K562 (cell line): ENCODE data around the gene NTM. TPM values are rescaled to one million over a fixed set of nuclear protein-coding genes. Genes with fewer than 3 reads are reported as not detected.

ENCODE experiments used
- ATAC-seq: fragments of 200-7000 bp; cut with Tn5 transposase; 3 replicates; pipeline ENCODE4 v1.9.1; 2020; ENCODE audit warnings: moderate library complexity
- BruUV-seq: library from RNA; stranded (reverse); fragments of 400-500 nt; replicated peaks from 2 replicates; lab custom pipeline; 2021; lab: Mats Ljungman, UMichigan
- CTCF ChIA-PET: fragments of 300-600 bp; formaldehyde crosslinking; extraction: SDS; loops from one replicate; lab custom pipeline; 2021; ENCODE audit warnings: low intra/inter-chr PET ratio; lab: Yijun Ruan, JAX
- POLR2A ChIA-PET: fragments of 300-600, 350-650 bp; sonication (Branson Sonifier 250); formaldehyde crosslinking; extraction: SDS; loops from one replicate; lab custom pipeline; 2021; ENCODE audit warnings: antibody characterized with exemption, inconsistent platforms; lab: Yijun Ruan, JAX
- DNase-seq, 4 experiments: peaks; one replicate each; pipeline versions ENCODE4 v3.0.0 to v3.0.0-alpha.2; 2011 to 2018; ENCODE audit warnings: low spot score in 3 of 4, mixed read lengths in 3 of 4; ENCODE audit errors: extremely low read depth in 1 of 4
- FAIRE-seq: peaks from 2 replicates; lab custom pipeline; 2011; peaks lifted over from hg19 to GRCh38; lab: Jason Lieb, UNC
- H2AFZ ChIP-seq: 2 replicates; pipeline ENCODE4 v1.6.0; 2011; ENCODE audit warnings: low read depth, low read length, control low read depth, inconsistent platforms
- H3K27ac ChIP-seq: fragments of 200-600 bp; 3 replicates; pipeline ENCODE4 v1.8.0; 2011; ENCODE audit warnings: low read depth, mild to moderate bottlenecking, control low read depth, inconsistent platforms, low read length, moderate library complexity, mixed read lengths; ENCODE audit errors: extremely low read depth
- H3K27me3 ChIP-seq, 2 experiments: fragments of 300-600 bp in 1 of 2; 2 replicates in 1 of 2; 3 replicates in 1 of 2; pipeline versions ENCODE4 v1.6.0 to v1.8.0; 2011; ENCODE audit warnings: inconsistent platforms in 2 of 2, low read length in 2 of 2, mild to moderate bottlenecking in 1 of 2, mixed read lengths in 1 of 2, moderate library complexity in 1 of 2; ENCODE audit not compliant: control insufficient read depth in 2 of 2, insufficient read depth in 2 of 2
- H3K36me3 ChIP-seq: fragments of 300-600 bp; 3 replicates; pipeline ENCODE4 v1.8.0; 2011; ENCODE audit warnings: mild to moderate bottlenecking, low read length, inconsistent platforms; ENCODE audit not compliant: control insufficient read depth, insufficient read depth
- H3K4me1 ChIP-seq, 2 experiments: fragments of 200-600 bp in 1 of 2; replicated peaks in 1 of 2; 2 replicates in 1 of 2; 3 replicates in 1 of 2; pipeline versions ENCODE4 v1.5.1 to v1.8.0; 2011; ENCODE audit warnings: inconsistent platforms in 2 of 2, low read length in 2 of 2, mild to moderate bottlenecking in 1 of 2, mixed read lengths in 1 of 2, moderate library complexity in 1 of 2; ENCODE audit not compliant: control insufficient read depth in 2 of 2, insufficient read depth in 2 of 2
- H3K4me2 ChIP-seq: 2 replicates; pipeline ENCODE4 v1.6.1; 2011; ENCODE audit warnings: low read length, control low read depth, inconsistent platforms, mixed read lengths; ENCODE audit not compliant: insufficient read depth
- H3K4me3 ChIP-seq: fragments of 200-600 bp; sonication (generic), shearing (Covaris generic); 2 replicates; pipeline ENCODE4 v1.5.1; 2016; ENCODE audit warnings: control low read depth, inconsistent platforms
- H3K79me2 ChIP-seq: fragments of 200-600 bp; 3 replicates; pipeline ENCODE4 v1.8.0; 2011; ENCODE audit warnings: low read length, inconsistent platforms; ENCODE audit not compliant: control insufficient read depth, insufficient read depth
- H3K9ac ChIP-seq, 2 experiments: 2 replicates each; pipeline versions ENCODE4 v1.6.0 to v1.6.1; 2011; ENCODE audit warnings: low read depth in 2 of 2, low read length in 2 of 2, control low read depth in 1 of 2, inconsistent platforms in 1 of 2, mild to moderate bottlenecking in 1 of 2, mixed read lengths in 1 of 2; ENCODE audit not compliant: insufficient read depth in 1 of 2
- H3K9me1 ChIP-seq: one replicate; pipeline ENCODE4 v1.6.0; 2011; ENCODE audit warnings: inconsistent platforms, mild to moderate bottlenecking, low read length, moderate library complexity; ENCODE audit not compliant: control insufficient read depth, insufficient read depth
- H3K9me3 ChIP-seq: replicated peaks from 2 replicates; pipeline ENCODE4 v1.5.1; 2011; ENCODE audit warnings: low read depth, low read length, inconsistent platforms; ENCODE audit not compliant: control insufficient read depth, insufficient read depth
- H4K20me1 ChIP-seq: replicated peaks from 2 replicates; pipeline ENCODE4 v1.6.1; 2011; ENCODE audit warnings: low read length, inconsistent platforms, mixed read lengths; ENCODE audit not compliant: control insufficient read depth, insufficient read depth
- CBX5 ChIP-seq: IDR thresholded peaks from 2 replicates; pipeline ENCODE4 v1.6.1; 2014; ENCODE audit warnings: low read depth, borderline replicate concordance
- MAZ ChIP-seq, 2 experiments: fragments of 450-650 bp in 1 of 2; sonication (generic) in 1 of 2; formaldehyde crosslinking; IDR thresholded peaks in 1 of 2; conservative IDR thresholded peaks in 1 of 2; 2 replicates each; pipeline versions ENCODE4 v1.4.0 to v1.5.0; 2020; ENCODE audit warnings: mild to moderate bottlenecking in 1 of 2, missing genetic modification reagents in 1 of 2
- NR2F6 ChIP-seq: fragments of 450-650 bp; formaldehyde crosslinking; IDR thresholded peaks from 2 replicates; pipeline ENCODE4 v1.4.0; 2020; ENCODE audit warnings: mild to moderate bottlenecking
- OTX1 ChIP-seq: fragments of 450-650 bp; formaldehyde crosslinking; IDR thresholded peaks from 2 replicates; pipeline ENCODE4 v1.4.0; 2022; ENCODE audit warnings: mild to moderate bottlenecking
- SAFB ChIP-seq: fragments of 200-400 bp; formaldehyde crosslinking; IDR thresholded peaks from 2 replicates; pipeline ENCODE4 v1.6.1; 2017; ENCODE audit warnings: low read depth, low read length, borderline replicate concordance
- SMAD4 ChIP-seq: fragments of 250-450 bp; sonication (Bioruptor Pico); conservative IDR thresholded peaks from 2 replicates; pipeline ENCODE4 v1.8.0; 2021; ENCODE audit warnings: inconsistent platforms, mild to moderate bottlenecking, moderate library complexity
- SOX6 ChIP-seq: fragments of 450-650 bp; IDR thresholded peaks from 2 replicates; pipeline ENCODE4 v1.6.1; 2014; ENCODE audit warnings: mild to moderate bottlenecking
- SRSF1 ChIP-seq: fragments of 200-400 bp; formaldehyde crosslinking; IDR thresholded peaks from 2 replicates; pipeline ENCODE4 v1.6.1; 2017; ENCODE audit warnings: mild to moderate bottlenecking, low read depth, low read length, moderate library complexity
- U2AF2 ChIP-seq: fragments of 200-400 bp; formaldehyde crosslinking; optimal IDR thresholded peaks from 2 replicates; pipeline ENCODE3; 2017; ENCODE audit warnings: low read depth, mild to moderate bottlenecking, low read length
- XRCC4 ChIP-seq: IDR thresholded peaks from one replicate; pipeline ENCODE4 v1.6.1; 2011; ENCODE audit not compliant: insufficient read depth, insufficient read length; ENCODE audit errors: extremely low read depth
- ZFPM2 ChIP-seq: fragments of 250-450 bp; sonication (Bioruptor Pico); IDR thresholded peaks from 2 replicates; pipeline ENCODE4 v1.5.1; 2022; ENCODE audit warnings: mild to moderate bottlenecking
- ZNF561 ChIP-seq: fragments of 450-650 bp; formaldehyde crosslinking; conservative IDR thresholded peaks from 2 replicates; pipeline ENCODE4 v1.4.0; 2020; ENCODE audit warnings: mild to moderate bottlenecking, moderate library complexity
- ZNF586 ChIP-seq: fragments of 450-650 bp; formaldehyde crosslinking; conservative IDR thresholded peaks from 2 replicates; pipeline ENCODE4 v1.4.0; 2020; ENCODE audit warnings: mild to moderate bottlenecking, moderate library complexity
- WGBS: fragments of 100-300 bp; shearing (Covaris generic); methylation state at CpG from one replicate; pipeline ENCODE4 v1.1.6; 2016; ENCODE audit warnings: low coverage, mixed read lengths; ENCODE audit not compliant: insufficient coverage; ENCODE audit errors: missing lambda C conversion rate; 5-methylcytosine and 5-hydroxymethylcytosine counted together
- in situ Hi-C: fragments of 300-500 bp; cut with MboI; formaldehyde crosslinking; loops from 4 replicates; pipeline ENCODE4 v1.15.0; 2018; ENCODE audit warnings: inconsistent platforms, mixed read lengths
- intact Hi-C: fragments of 100-400 bp; cut with micrococcal nuclease; formaldehyde crosslinking; loops from 2 replicates; pipeline ENCODE4 v1.14.2; 2022
- polyA plus RNA-seq, 8 experiments: library from polyadenylated mRNA; depleted of rRNA in 4 of 8; stranded (reverse) in 5 of 8; unstranded in 3 of 8; fragments of >200 nt; fragmentation: Nextera tagmentation in 2 of 8; fragmentation: Illumina TruSeq in 1 of 8; extraction: Ambion mirVana in 2 of 8; extraction: Trizol in 1 of 8; gene quantifications; 2 replicates each; pipeline versions ENCODE4 v1.2.1 to v1.2.3, GENCODE V29; 2011 to 2014; ENCODE audit warnings: inconsistent platforms in 1 of 8, missing spikeins in 1 of 8
- total RNA-seq, 7 experiments: library from RNA; depleted of rRNA in 6 of 7; stranded (reverse); fragments of >200 nt in 6 of 7; fragmentation: Illumina TruSeq in 2 of 7; extraction: Trizol in 2 of 7; gene quantifications; 2 replicates each; pipeline versions ENCODE4 v1.2.1 to v1.2.3, GENCODE V29; 2011 to 2021; ENCODE audit warnings: low replicate concordance in 1 of 7
- TF ChIP-seq, protein P1 (sequence below): fragments of 250-450 bp; sonication (Bioruptor Pico); IDR thresholded peaks from 2 replicates; pipeline ENCODE4 v1.6.1; 2021; ENCODE audit warnings: mild to moderate bottlenecking
- TF ChIP-seq, protein P2 (sequence below): fragments of 250-450 bp; sonication (Bioruptor Pico); IDR thresholded peaks from 2 replicates; pipeline ENCODE4 v1.5.0; 2021
- TF ChIP-seq, protein P3 (sequence below): fragments of 250-450 bp; sonication (Bioruptor Pico); IDR thresholded peaks from 2 replicates; pipeline ENCODE4 v1.9.0; 2021; ENCODE audit warnings: mild to moderate bottlenecking, inconsistent platforms

Gene NTM
- total and polyA plus RNA-seq, 9 of the 15 experiments (the other 6 are each of a cell fraction or from before 2014, with no cell fraction given): not detected

DNA sequence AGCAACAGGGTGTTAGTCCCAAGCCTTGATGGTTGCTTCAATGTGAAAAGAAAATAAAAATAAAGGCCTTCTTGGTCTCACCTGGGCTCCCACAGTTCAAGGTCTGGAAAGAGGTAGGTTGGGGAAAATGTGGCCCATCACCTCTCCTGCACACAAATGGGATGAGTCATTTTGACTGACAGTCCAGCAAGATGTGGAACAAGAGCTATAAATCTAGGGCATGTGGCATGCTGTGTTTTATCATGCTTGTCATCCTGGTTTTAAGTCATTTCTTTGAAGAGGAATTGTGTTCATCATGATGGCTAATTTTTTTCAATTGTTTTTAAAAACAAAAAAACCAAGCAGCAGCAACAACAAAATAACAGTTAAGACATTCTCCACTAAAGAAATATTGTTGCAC is 503.7 kb downstream of the NTM start:
- in situ Hi-C loops: no loop called here
- CTCF ChIA-PET: no interaction called here
- no peaks in the 10 kb centered on the region for H3K4me1 ChIP-seq
- no peak for TF ChIP-seq OTX1 (CRISPR knock-in tag)
- no peak for TF ChIP-seq ZFPM2
- no peak for TF ChIP-seq ZNF561
- TF ChIP-seq, protein P1, sequence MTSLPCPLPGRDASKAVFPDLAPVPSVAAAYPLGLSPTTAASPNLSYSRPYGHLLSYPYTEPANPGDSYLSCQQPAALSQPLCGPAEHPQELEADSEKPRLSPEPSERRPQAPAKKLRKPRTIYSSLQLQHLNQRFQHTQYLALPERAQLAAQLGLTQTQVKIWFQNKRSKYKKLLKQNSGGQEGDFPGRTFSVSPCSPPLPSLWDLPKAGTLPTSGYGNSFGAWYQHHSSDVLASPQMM (CRISPR knock-in tag): no peak
- TF ChIP-seq, all 486 proteins: peak for 0
- Histone ChIP-seq H3K79me2 (no peaks in the 10 kb centered on the region), H2AFZ (no peak overlapping the region), H4K20me1 (no peaks in the 10 kb centered on the region), H3K4me2 (no peak overlapping the region), H3K36me3 (no peaks in the 10 kb centered on the region), H3K27me3 (no peaks in the 10 kb centered on the region), H3K9ac (no peak overlapping the region), H3K4me3 (no peak overlapping the region), H3K27ac (no peak overlapping the region), H3K9me1 (no peaks in the 10 kb centered on the region), H3K9me3 (no peaks in the 10 kb centered on the region)
- FAIRE-seq: no peak
- BruUV-seq: no TSS peak
- intact Hi-C loops: no loop called here
- POLR2A ChIA-PET: no interaction called here
- no peak for DNase-seq
- ATAC-seq: no peak

DNA sequence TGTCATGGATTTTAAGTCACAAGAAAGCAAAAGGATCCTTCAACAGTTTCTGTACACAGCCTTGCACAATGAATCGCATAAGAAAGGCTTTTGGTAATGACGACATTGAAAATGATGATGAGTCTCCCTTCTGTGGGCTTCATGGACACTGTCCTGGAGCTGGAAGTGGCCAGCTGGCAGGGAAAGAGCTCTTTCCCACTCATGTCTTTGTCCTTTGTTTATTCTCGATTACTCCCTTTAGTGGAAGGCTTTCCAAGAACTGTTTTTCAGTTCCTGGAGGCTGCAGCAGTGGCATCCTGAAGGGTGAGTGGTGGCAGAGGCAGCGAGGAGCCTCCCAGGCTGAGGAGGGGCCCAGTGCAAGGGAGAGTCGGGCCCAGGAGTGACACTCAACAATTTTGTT is 505.2 kb downstream of the NTM start:
- CTCF ChIA-PET: no interaction called here
- no peak for TF ChIP-seq SOX6
- no peak for TF ChIP-seq MAZ (CRISPR knock-in tag; conservative IDR thresholded peaks at IDR 0.05 in 1 of 2, IDR thresholded peaks at IDR 0.05 in 1 of 2)
- no peak for TF ChIP-seq U2AF2
- no peak for TF ChIP-seq XRCC4
- TF ChIP-seq, protein P2, sequence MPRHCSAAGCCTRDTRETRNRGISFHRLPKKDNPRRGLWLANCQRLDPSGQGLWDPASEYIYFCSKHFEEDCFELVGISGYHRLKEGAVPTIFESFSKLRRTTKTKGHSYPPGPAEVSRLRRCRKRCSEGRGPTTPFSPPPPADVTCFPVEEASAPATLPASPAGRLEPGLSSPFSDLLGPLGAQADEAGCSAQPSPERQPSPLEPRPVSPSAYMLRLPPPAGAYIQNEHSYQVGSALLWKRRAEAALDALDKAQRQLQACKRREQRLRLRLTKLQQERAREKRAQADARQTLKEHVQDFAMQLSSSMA (CRISPR knock-in tag): no peak
- no peak for TF ChIP-seq ZNF586 (CRISPR knock-in tag)
- no peak for TF ChIP-seq SAFB
- no peak for TF ChIP-seq SMAD4 (CRISPR knock-in tag)
- no peak for TF ChIP-seq NR2F6 (CRISPR knock-in tag)
- TF ChIP-seq, protein P3, sequence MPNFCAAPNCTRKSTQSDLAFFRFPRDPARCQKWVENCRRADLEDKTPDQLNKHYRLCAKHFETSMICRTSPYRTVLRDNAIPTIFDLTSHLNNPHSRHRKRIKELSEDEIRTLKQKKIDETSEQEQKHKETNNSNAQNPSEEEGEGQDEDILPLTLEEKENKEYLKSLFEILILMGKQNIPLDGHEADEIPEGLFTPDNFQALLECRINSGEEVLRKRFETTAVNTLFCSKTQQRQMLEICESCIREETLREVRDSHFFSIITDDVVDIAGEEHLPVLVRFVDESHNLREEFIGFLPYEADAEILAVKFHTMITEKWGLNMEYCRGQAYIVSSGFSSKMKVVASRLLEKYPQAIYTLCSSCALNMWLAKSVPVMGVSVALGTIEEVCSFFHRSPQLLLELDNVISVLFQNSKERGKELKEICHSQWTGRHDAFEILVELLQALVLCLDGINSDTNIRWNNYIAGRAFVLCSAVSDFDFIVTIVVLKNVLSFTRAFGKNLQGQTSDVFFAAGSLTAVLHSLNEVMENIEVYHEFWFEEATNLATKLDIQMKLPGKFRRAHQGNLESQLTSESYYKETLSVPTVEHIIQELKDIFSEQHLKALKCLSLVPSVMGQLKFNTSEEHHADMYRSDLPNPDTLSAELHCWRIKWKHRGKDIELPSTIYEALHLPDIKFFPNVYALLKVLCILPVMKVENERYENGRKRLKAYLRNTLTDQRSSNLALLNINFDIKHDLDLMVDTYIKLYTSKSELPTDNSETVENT (CRISPR knock-in tag): no peak
- no peak for TF ChIP-seq SRSF1
- no peak for TF ChIP-seq CBX5

More for the DNA sequence above, 505.2 kb downstream of the NTM start:
- no peaks in the 10 kb centered on the region for H4K20me1 ChIP-seq
- POLR2A ChIA-PET: no interaction called here
- no TSS peak for BruUV-seq
- H3K4me3 ChIP-seq: no peak overlapping the region
- in situ Hi-C loops (no loop called here), intact Hi-C loops (no loop called here)
- H3K27me3 ChIP-seq: no peaks in the 10 kb centered on the region
- 0% methylated on average over 5 of the region's 5 CpGs for WGBS
- FAIRE-seq: no peak
- H2AFZ ChIP-seq: no peak overlapping the region
- no peak for ATAC-seq
- H3K9me1 ChIP-seq: no peaks in the 10 kb centered on the region
- no peak for DNase-seq
- no peaks in the 10 kb centered on the region for H3K36me3 ChIP-seq
- H3K4me2 ChIP-seq: no peak overlapping the region
- no peak overlapping the region for H3K9ac ChIP-seq
- no peak overlapping the region for H3K27ac ChIP-seq
- H3K9me3 ChIP-seq: no peaks in the 10 kb centered on the region
- H3K79me2 ChIP-seq: no peaks in the 10 kb centered on the region
- no peaks in the 10 kb centered on the region for H3K4me1 ChIP-seq
